ENCODE data around the gene KLHDC2.

- TF ChIP-seq TAF1 (IDR thresholded peaks at IDR 0.05; ENCODE audit: low read depth, low read length) (no peak), POLR2A (IDR thresholded peaks at IDR 0.05; ENCODE audit: low read depth, low read length) (no peak), POLR2AphosphoS5 (IDR thresholded peaks at IDR 0.05; ENCODE audit: low read depth, low read length) (no peak), SPI1 (IDR thresholded peaks at IDR 0.05; ENCODE audit: low read depth, low read length) (no peak)
Observed at GRCh38 chr14:49828640-49829039, 60.7 kb downstream of the KLHDC2 start.
